Activated CD8-positive, alpha-beta T cell treated with anti-CD3 and anti-CD28 coated beads, Interleukin-2, amount 10 ng/mL, durations not matched to agents 7 days and 5 days (primary cell): ENCODE results near the gene ZNF697. TPM values are rescaled to one million over a fixed set of nuclear protein-coding genes. Genes with fewer than 3 reads are reported as not detected.
"Not testable (repeated sequence)": the region's sequence is repeated elsewhere in the genome, so short reads cannot be mapped to it uniquely, and the experiment has no call there.

Source experiments
- ATAC-seq: fragments of 150-1000 bp; cut with Tn5 transposase; one replicate; pipeline ENCODE4 v1.10.0; 2021; ENCODE audit warnings: moderate library complexity
- CTCF ChIA-PET: fragments of 350-600 bp; sonication (Branson Sonifier 250); formaldehyde crosslinking; loops from one replicate; lab custom pipeline; 2021; ENCODE audit warnings: antibody characterized with exemption; lab: Charles Lee
- POLR2A ChIA-PET: fragments of 350-600 bp; sonication (Branson Sonifier 250); formaldehyde crosslinking; loops from one replicate; lab custom pipeline; 2021; ENCODE audit warnings: antibody characterized with exemption; lab: Charles Lee
- DNase-seq: peaks from one replicate; pipeline ENCODE4 v3.0.0-alpha.2; 2020
- H3K27ac Mint-ChIP-seq: one replicate; pipeline ENCODE4 v1.8.0; 2021; ENCODE audit warnings: mild to moderate bottlenecking, mixed read lengths
- H3K27me3 Mint-ChIP-seq: one replicate; pipeline ENCODE4 v1.8.0; 2021; ENCODE audit warnings: low read depth, mixed read lengths
- H3K36me3 Mint-ChIP-seq: one replicate; pipeline ENCODE4 v1.8.0; 2021; ENCODE audit warnings: low read depth, mixed read lengths
- H3K4me1 Mint-ChIP-seq: one replicate; pipeline ENCODE4 v1.8.0; 2021; ENCODE audit warnings: low read depth, mixed read lengths
- H3K4me3 Mint-ChIP-seq: one replicate; pipeline ENCODE4 v1.8.0; 2021; ENCODE audit warnings: mild to moderate bottlenecking, mixed read lengths
- H3K9me3 Mint-ChIP-seq: one replicate; pipeline ENCODE4 v1.8.0; 2022; ENCODE audit warnings: mixed read lengths; ENCODE audit not compliant: insufficient read depth
- total RNA-seq, 2 experiments: library from RNA; stranded (reverse); gene quantifications; one replicate each; pipeline ENCODE4 v1.2.3, GENCODE V29; 2021

ZNF697 gene
- total RNA-seq, 2 experiments from 2014 or later, result 0.08 TPM; not detected in 1

DNA sequence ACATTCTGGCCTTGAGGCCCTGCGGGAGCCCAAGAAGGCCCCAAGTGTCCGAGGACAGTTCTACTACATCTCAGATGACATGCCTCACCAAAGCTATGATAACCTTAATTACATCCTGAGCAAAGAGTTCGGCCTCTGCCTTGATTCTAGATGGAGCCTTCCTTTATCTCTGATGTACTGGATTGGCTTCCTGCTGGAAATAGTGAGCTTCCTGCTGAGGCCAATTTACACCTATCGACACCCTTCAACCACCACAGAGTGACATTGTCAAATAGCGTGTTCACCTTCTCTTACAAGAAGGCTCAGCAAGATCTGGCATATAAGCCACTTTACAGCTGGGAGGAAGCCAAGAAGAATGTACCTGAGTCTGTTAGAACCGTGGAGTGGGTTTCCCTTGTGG is 39.2 kb downstream of the ZNF697 start:
- H3K27me3 Mint-ChIP-seq, POLR2A ChIA-PET, H3K27ac Mint-ChIP-seq, H3K4me3 Mint-ChIP-seq, H3K4me1 Mint-ChIP-seq, H3K9me3 Mint-ChIP-seq, DNase-seq, ATAC-seq, H3K36me3 Mint-ChIP-seq: not testable (repeated sequence)
- CTCF ChIA-PET, result interaction anchor here (1.2 to 4.7 kb wide), 3 partner anchors 54 to 136 kb away, joined by 3 to 57 read pairs (median 5); no protein-coding TSS in a partner anchor

DNA sequence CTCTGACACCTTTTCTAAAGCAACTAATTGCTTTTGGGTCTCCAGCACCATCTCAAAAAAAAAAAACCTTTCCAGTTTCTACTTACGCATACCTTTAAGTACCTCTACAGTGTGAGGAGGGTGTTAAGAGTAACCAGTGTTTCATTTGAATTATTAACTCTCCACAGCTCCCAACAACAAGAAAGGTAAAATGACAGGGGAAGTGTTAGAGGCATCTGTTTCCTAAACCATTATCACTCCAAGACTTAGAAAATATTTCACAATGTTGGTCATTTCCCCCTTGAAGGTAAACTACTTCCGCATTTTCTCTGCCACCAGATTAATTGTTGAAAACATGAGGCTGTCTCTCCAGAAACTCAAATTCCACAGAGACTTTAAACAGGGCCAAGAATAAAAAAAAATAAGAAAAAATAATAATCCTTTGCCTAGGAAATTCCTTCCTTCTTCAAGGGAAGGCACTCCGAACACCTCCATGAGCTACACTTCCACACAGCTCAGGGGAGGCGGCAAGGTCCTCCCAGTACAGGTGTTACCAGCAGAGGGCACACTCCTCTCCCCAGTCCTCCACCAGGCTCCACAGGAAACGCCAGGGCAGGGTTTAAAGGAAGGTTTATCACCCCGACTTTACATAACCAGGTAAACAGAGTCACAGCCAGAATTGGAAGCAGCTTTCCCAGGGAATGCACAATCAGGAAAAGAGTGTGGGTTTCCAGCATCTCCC is 40.8 kb downstream of the ZNF697 start:
- H3K27me3 Mint-ChIP-seq, result peaks cover 14% of the 10 kb centered on the region
- H3K36me3 Mint-ChIP-seq, H3K4me3 Mint-ChIP-seq, DNase-seq, H3K4me1 Mint-ChIP-seq, CTCF ChIA-PET, H3K9me3 Mint-ChIP-seq, ATAC-seq, POLR2A ChIA-PET, H3K27ac Mint-ChIP-seq: not testable (repeated sequence)

DNA sequence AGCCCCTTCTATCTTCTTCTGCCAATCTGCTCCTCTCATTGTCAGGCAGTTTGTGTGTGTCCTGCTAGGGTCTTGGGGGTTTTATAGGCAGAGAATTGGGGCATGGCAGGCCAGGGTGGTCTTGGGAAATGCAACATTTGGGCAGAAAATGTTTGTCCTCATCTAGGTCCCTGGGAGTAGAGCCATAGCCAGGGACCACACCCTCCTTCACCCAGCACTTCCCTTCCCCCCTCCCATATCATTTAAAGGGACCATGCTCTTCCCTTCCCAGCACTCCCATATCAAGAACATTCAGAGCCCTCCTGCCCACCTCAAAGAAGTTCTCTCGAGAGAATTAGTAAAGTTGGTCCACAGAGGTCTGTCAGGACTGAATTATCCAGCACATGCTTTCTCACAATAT is 41.7 kb downstream of the ZNF697 start:
- ChIA-PET POLR2A (no interaction called here), CTCF (no interaction called here)
- DNase-seq, result no peak
- ATAC-seq, result no peak
- Mint-ChIP-seq H3K4me1 (no peaks in the 10 kb centered on the region), H3K36me3 (no peaks in the 10 kb centered on the region), H3K9me3 (no peaks in the 10 kb centered on the region), H3K4me3 (no peak overlapping the region), H3K27me3 (peaks cover 18% of the 10 kb centered on the region), H3K27ac (no peak overlapping the region)

DNA sequence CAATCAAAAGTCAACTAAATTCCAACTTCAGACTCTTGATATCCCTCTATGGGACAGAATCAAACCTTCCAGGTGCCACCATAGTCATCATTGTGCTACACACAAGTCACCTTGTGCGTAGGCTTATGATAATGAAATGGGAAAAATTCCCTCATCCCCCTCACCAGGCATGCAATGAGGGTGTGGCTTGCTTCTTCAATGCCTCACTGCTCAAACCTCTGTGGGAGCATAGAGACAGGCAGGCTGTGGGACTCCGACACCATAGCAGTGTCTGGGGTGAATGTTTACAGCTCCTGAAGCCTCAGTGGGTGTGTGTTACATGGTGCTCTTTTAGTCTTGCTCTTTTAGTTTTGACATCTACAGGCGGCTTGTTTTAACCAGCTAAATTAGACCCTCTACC is 42.4 kb downstream of the ZNF697 start:
- H3K4me1 Mint-ChIP-seq, result no peaks in the 10 kb centered on the region
- DNase-seq (no peak), ATAC-seq (no peak)
- H3K9me3 Mint-ChIP-seq, result no peaks in the 10 kb centered on the region
- no peaks in the 10 kb centered on the region for H3K36me3 Mint-ChIP-seq
- peaks cover 24% of the 10 kb centered on the region for H3K27me3 Mint-ChIP-seq
- CTCF ChIA-PET, result no interaction called here
- POLR2A ChIA-PET, result no interaction called here
- no peak overlapping the region for H3K27ac Mint-ChIP-seq
- no peak overlapping the region for H3K4me3 Mint-ChIP-seq

GRCh38 chr1:119605080-119605479 is 43.0 kb downstream of the ZNF697 start:
- H3K36me3 Mint-ChIP-seq, H3K4me1 Mint-ChIP-seq, ATAC-seq, CTCF ChIA-PET, H3K9me3 Mint-ChIP-seq, DNase-seq, H3K27ac Mint-ChIP-seq, H3K4me3 Mint-ChIP-seq, POLR2A ChIA-PET: not testable (repeated sequence)
- H3K27me3 Mint-ChIP-seq, result peaks cover 24% of the 10 kb centered on the region

DNA sequence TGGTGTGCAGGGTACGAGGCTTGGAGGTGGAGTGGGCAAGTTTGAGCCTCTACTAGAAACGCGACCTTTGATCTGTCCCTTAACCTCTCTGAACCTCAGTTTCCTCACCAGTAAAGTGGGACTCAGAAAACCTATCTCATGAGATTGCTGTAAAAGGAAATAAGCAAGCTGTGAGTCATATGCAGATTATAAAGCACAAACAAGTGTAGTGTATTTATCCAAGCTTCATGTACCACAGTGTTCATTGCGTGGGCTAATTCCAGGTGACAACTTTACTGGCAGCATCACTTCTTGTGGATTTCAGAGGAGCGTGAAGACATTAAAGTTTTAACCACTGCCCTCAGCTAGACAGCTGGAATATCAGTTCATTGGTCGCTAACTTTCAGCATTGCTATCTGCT is 44.4 kb downstream of the ZNF697 start:
- no peaks in the 10 kb centered on the region for H3K4me1 Mint-ChIP-seq
- H3K27ac Mint-ChIP-seq, result no peak overlapping the region
- no peaks in the 10 kb centered on the region for H3K36me3 Mint-ChIP-seq
- H3K4me3 Mint-ChIP-seq, result no peak overlapping the region
- DNase-seq (no peak), ATAC-seq (no peak)
- ChIA-PET CTCF (no interaction called here), POLR2A (no interaction called here)
- H3K27me3 Mint-ChIP-seq, result peaks cover 23% of the 10 kb centered on the region
- no peaks in the 10 kb centered on the region for H3K9me3 Mint-ChIP-seq

GRCh38 chr1:119603241-119603640 is 44.8 kb downstream of the ZNF697 start:
- H3K4me1 Mint-ChIP-seq, CTCF ChIA-PET, H3K9me3 Mint-ChIP-seq, H3K27ac Mint-ChIP-seq, H3K36me3 Mint-ChIP-seq, ATAC-seq, POLR2A ChIA-PET, DNase-seq, H3K4me3 Mint-ChIP-seq: not testable (repeated sequence)
- H3K27me3 Mint-ChIP-seq, result peaks cover 23% of the 10 kb centered on the region

DNA sequence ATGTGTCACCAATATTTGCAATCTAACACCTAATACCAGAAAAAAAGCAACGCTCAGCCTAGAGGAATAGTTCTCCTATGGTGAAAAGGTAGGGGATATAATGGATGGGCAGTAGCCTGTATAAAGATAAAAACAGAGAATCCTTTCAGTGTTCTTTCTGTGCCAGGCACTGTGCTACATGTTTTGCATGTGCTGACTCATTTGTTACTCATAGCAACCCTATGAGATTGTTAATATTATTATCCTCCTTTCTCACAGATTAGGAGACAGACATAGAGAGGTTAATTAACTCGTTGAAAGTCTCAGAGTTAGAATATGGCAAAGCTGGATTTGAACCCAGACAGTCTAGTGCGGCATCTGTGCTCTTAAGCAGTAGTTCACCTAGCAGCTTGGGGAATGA is 45.3 kb downstream of the ZNF697 start:
- ATAC-seq, H3K36me3 Mint-ChIP-seq, CTCF ChIA-PET: not testable (repeated sequence)

GRCh38 chr1:119602169-119602568 is 45.9 kb downstream of the ZNF697 start:
- H3K4me3 Mint-ChIP-seq, result no peak overlapping the region
- ChIA-PET POLR2A (no interaction called here), CTCF (no interaction called here)
- H3K4me1 Mint-ChIP-seq, result no peaks in the 10 kb centered on the region
- ATAC-seq (no peak), DNase-seq (no peak)
- no peak overlapping the region for H3K27ac Mint-ChIP-seq
- H3K36me3 Mint-ChIP-seq, result no peaks in the 10 kb centered on the region
- peaks cover 23% of the 10 kb centered on the region for H3K27me3 Mint-ChIP-seq
- no peaks in the 10 kb centered on the region for H3K9me3 Mint-ChIP-seq

More for the DNA sequence above, 45.3 kb downstream of the ZNF697 start:
- H3K4me3 Mint-ChIP-seq, H3K9me3 Mint-ChIP-seq, POLR2A ChIA-PET, DNase-seq, H3K4me1 Mint-ChIP-seq, H3K27ac Mint-ChIP-seq: not testable (repeated sequence)
- peaks cover 23% of the 10 kb centered on the region for H3K27me3 Mint-ChIP-seq

DNA sequence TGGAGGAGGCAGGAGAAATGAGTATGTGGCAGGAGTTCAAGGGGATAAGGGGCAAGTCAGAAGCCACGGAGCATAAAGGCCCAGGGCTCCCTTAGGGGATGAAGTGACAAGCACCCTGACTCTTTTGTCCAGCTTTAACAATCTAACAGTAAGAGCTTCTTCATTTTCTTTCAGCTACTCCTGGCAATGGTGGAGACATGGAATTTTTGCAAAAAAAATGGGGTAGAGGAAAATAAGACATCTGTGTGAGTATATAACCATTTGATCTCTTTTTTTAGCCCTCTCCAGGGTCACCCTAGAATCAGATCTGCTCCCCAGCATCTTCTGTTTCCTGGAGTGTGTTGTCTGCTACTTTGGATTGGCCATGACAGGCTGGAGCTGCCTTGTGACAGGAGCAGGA is 47.1 kb downstream of the ZNF697 start:
- Mint-ChIP-seq H3K9me3 (no peaks in the 10 kb centered on the region), H3K4me1 (no peaks in the 10 kb centered on the region), H3K27me3 (peaks cover 20% of the 10 kb centered on the region), H3K4me3 (no peak overlapping the region), H3K36me3 (no peaks in the 10 kb centered on the region), H3K27ac (no peak overlapping the region)
- ChIA-PET POLR2A (no interaction called here), CTCF (no interaction called here)
- ATAC-seq (no peak), DNase-seq (no peak)

- peaks cover 20% of the 10 kb centered on the region for H3K27me3 Mint-ChIP-seq
- no peaks in the 10 kb centered on the region for H3K4me1 Mint-ChIP-seq
- no peak for DNase-seq
- ChIA-PET CTCF (no interaction called here), POLR2A (no interaction called here)
- no peak for ATAC-seq
- H3K27ac Mint-ChIP-seq, result no peak overlapping the region
- H3K36me3 Mint-ChIP-seq, result no peaks in the 10 kb centered on the region
- no peak overlapping the region for H3K4me3 Mint-ChIP-seq
- H3K9me3 Mint-ChIP-seq, result no peaks in the 10 kb centered on the region
These were observed 47.5 kb downstream of the ZNF697 start for GRCh38 chr1:119600561-119600960.

GRCh38 chr1:119595606-119596005 is 52.5 kb downstream of the ZNF697 start:
- DNase-seq (no peak), ATAC-seq (no peak)
- Mint-ChIP-seq H3K27ac (no peak overlapping the region), H3K4me3 (no peak overlapping the region), H3K4me1 (no peaks in the 10 kb centered on the region), H3K36me3 (no peaks in the 10 kb centered on the region), H3K9me3 (no peaks in the 10 kb centered on the region), H3K27me3 (peaks cover 11% of the 10 kb centered on the region)
- POLR2A ChIA-PET, result no interaction called here
- CTCF ChIA-PET, result interaction anchor here (1.3 kb wide), 1 partner anchor 16 kb away, joined by 4 read pairs; no protein-coding TSS in a partner anchor
